Brain microvascular endothelial cell (primary cell): ENCODE measurements around the gene GALNT18.

Experiments
- DNase-seq: peaks from one replicate; pipeline ENCODE4 v3.0.0-alpha.2; 2020
- H3K27ac ChIP-seq: fragments of 250-450 bp; sonication (Bioruptor Pico); 2 replicates; pipeline ENCODE4 v1.5.1; 2020; ENCODE audit warnings: mild to moderate bottlenecking, moderate library complexity
- H3K27me3 ChIP-seq: fragments of 250-450 bp; sonication (Bioruptor Pico); replicated peaks from 2 replicates; pipeline ENCODE4 v1.5.1; 2020; ENCODE audit warnings: mild to moderate bottlenecking
- H3K36me3 ChIP-seq: fragments of 250-450 bp; sonication (Bioruptor Pico); replicated peaks from 2 replicates; pipeline ENCODE4 v1.5.1; 2020; ENCODE audit warnings: mild to moderate bottlenecking
- H3K4me3 ChIP-seq: 2 replicates; pipeline ENCODE4 v1.5.1; 2011; ENCODE audit warnings: low read depth, mild to moderate bottlenecking, control low read depth, low read length, moderate library complexity
- in situ Hi-C: cut with HindIII; loops from 2 replicates; pipeline ENCODE4 v1.10.0; 2017; ENCODE audit warnings: low sequenced_read_pairs, low pct_ligation_motif_present
- TF ChIP-seq, protein P1 (sequence below): IDR thresholded peaks from 2 replicates; pipeline ENCODE4 v1.5.1; 2011; ENCODE audit warnings: low read depth, mild to moderate bottlenecking, moderate library complexity, low read length, control low read depth, inconsistent platforms; ENCODE audit errors: missing control alignments

The GALNT18 gene

GRCh38 chr11:11621573-11622339 is at the start of gene GALNT18:
GALNT18 (minus strand) TSS chr11:11622005.
- Histone ChIP-seq H3K36me3 (no peaks in the 10 kb centered on the region), H3K27ac (no peak within 1 kb of the TSS), H3K27me3 (peaks cover 21% of the 10 kb centered on the region), H3K4me3 (peak within 1 kb of the TSS; percentile 55)
- TF ChIP-seq, protein P1, sequence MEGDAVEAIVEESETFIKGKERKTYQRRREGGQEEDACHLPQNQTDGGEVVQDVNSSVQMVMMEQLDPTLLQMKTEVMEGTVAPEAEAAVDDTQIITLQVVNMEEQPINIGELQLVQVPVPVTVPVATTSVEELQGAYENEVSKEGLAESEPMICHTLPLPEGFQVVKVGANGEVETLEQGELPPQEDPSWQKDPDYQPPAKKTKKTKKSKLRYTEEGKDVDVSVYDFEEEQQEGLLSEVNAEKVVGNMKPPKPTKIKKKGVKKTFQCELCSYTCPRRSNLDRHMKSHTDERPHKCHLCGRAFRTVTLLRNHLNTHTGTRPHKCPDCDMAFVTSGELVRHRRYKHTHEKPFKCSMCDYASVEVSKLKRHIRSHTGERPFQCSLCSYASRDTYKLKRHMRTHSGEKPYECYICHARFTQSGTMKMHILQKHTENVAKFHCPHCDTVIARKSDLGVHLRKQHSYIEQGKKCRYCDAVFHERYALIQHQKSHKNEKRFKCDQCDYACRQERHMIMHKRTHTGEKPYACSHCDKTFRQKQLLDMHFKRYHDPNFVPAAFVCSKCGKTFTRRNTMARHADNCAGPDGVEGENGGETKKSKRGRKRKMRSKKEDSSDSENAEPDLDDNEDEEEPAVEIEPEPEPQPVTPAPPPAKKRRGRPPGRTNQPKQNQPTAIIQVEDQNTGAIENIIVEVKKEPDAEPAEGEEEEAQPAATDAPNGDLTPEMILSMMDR: peak; percentile 33
- in situ Hi-C loops: no loop called here
- DNase-seq: peak; percentile 74

DNA sequence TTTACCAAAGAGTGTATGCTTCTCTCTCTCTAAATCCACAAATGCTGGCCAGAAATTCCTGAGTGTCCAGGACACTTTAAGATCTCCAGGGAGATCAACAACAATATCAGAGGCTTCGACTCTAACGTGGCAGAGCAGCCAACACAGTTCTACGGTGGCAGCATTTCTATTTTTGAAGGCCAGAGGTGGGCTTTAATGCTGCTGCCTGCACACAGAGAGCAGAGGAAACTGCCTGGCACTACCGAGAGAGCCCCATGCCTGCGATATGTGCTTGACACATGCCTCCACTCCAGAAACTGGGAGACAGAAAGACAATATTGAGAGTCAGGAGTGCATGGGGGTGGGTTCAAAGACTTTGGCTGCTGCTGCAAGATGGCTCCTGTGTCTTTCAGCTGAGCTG is 48.8 kb upstream of the GALNT18 start:
- TF ChIP-seq, protein P1: no peak
- Histone ChIP-seq H3K27me3 (no peaks in the 10 kb centered on the region), H3K36me3 (no peaks in the 10 kb centered on the region), H3K27ac (no peak overlapping the region), H3K4me3 (no peak overlapping the region)
- in situ Hi-C loops: no loop called here
- DNase-seq: no peak

DNA sequence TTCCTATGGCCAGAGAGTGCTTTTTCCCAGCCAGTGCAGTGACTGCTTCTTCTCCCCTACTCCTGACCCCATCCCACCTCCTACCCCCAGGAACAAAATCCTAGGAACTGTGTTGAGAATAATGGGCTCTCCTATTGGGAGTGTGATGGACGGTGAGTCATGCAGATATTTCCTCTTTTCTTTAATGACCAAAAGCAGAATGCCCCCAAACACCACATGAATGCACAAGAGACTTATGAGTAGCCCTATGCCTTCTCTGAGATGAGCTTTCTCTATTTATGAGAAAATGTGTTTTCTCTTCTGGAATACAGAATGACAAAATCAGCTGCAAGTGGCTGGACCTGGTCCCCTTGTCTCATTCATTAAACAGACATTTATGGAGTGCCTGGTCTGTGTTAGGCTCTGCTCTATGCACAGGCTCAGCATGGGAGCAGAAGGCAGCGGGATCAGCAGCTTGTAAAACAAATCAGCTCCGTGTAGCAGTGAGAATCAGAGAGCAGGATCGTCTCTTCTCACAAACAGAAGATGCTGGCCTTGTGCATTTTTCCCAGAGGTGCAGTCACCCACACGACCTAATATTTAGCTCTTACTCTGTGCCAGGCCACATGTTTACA is 47.5 kb upstream of the GALNT18 start:
- Histone ChIP-seq H3K36me3 (no peaks in the 10 kb centered on the region), H3K4me3 (no peak overlapping the region), H3K27ac (no peak overlapping the region), H3K27me3 (no peaks in the 10 kb centered on the region)
- in situ Hi-C loops: no loop called here
- TF ChIP-seq, protein P1: no peak
- DNase-seq: no peak

- H3K27ac ChIP-seq: no peak overlapping the region
- H3K4me3 ChIP-seq: no peak overlapping the region
- DNase-seq: no peak
- in situ Hi-C loops: no loop called here
- H3K27me3 ChIP-seq: peaks cover under 1% of the 10 kb centered on the region
- no peaks in the 10 kb centered on the region for H3K36me3 ChIP-seq
- TF ChIP-seq, protein P1: no peak
These were observed 47.0 kb upstream of the GALNT18 start for GRCh38 chr11:11668781-11669180.

DNA sequence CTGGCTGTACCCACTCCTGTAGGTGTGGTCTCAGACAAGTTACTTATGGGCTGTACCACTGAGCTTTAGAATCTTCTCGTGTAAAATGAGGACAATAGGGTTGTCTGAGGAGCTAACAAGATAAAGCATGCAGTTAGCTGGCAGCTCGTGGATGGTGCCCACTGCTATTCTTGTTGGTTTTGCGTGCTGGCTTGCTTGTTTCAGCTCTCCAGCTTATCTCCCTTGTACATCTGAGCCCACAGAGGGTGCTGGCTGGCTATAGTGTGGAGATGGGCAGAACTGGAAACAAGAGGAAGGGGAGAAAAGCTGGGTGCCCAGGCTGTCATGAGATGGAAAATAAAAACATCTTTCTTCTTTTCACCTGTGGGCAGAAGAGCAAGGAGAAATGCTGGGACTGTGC is 46.5 kb upstream of the GALNT18 start:
- Histone ChIP-seq H3K27me3 (peaks cover 2% of the 10 kb centered on the region), H3K4me3 (no peak overlapping the region), H3K36me3 (no peaks in the 10 kb centered on the region), H3K27ac (no peak overlapping the region)
- TF ChIP-seq, protein P1: no peak
- DNase-seq: no peak
- in situ Hi-C loops: no loop called here
